Esophagus muscularis mucosa (tissue), 4 donors: Measurements from ENCODE around the gene RBM28. TPM values are rescaled to one million over a fixed set of nuclear protein-coding genes. Genes with fewer than 3 reads are reported as not detected.

Source experiments
- DNase-seq: peaks from one replicate; pipeline ENCODE4 v3.0.0-alpha.2; 2017; ENCODE audit errors: extremely low spot score
- H3K27ac ChIP-seq, 4 donors: fragments of 200-600 bp; sonication (generic); replicated peaks in 1 of 4; 1 replicate in 3 of 4; 2 replicates in 1 of 4; pipeline ENCODE4 v1.5.1; 2016 to 2019; ENCODE audit warnings: mild to moderate bottlenecking in 1 of 4
- H3K27me3 ChIP-seq, 4 donors: fragments of 200-600 bp; sonication (generic); one replicate each; pipeline versions ENCODE4 v1.5.1 to v1.6.0; 2016 to 2019
- H3K36me3 ChIP-seq, 4 donors: fragments of 200-600 bp; sonication (generic); one replicate each; pipeline ENCODE4 v1.5.1; 2016 to 2019
- H3K4me1 ChIP-seq, 4 donors: fragments of 200-600 bp; sonication (generic); one replicate each; pipeline ENCODE4 v1.5.1; 2016 to 2019
- H3K4me3 ChIP-seq, 4 donors: fragments of 200-600 bp; sonication (generic); 1 replicate in 2 of 4; 2 replicates in 2 of 4; pipeline ENCODE4 v1.5.1; 2016 to 2019; ENCODE audit warnings: mild to moderate bottlenecking in 4 of 4, moderate library complexity in 1 of 4
- H3K9me3 ChIP-seq, 4 donors: fragments of 200-600 bp; sonication (generic); 1 replicate in 3 of 4; 2 replicates in 1 of 4; pipeline ENCODE4 v1.5.1; 2016 to 2019
- EP300 ChIP-seq: sonication (generic); formaldehyde crosslinking; IDR thresholded peaks from one replicate; pipeline ENCODE4 v1.6.1; 2017; ENCODE audit warnings: antibody characterized with exemption
- POLR2A ChIP-seq: fragments of 450-650 bp; IDR thresholded peaks from one replicate; pipeline ENCODE4 v1.6.1; 2017; ENCODE audit warnings: antibody characterized with exemption, moderate library complexity, mild to moderate bottlenecking, low read depth
- POLR2AphosphoS5 ChIP-seq, 2 donors: sonication (generic); formaldehyde crosslinking; IDR thresholded peaks; one replicate each; pipeline ENCODE4 v1.6.1; 2017; ENCODE audit warnings: antibody characterized with exemption in 2 of 2
- WGBS: methylation state at CpG from one replicate; pipeline ENCODE4 v1.1.5; 2018; 5-methylcytosine and 5-hydroxymethylcytosine counted together
- intact Hi-C: fragments of 100-400 bp; cut with DNase I; formaldehyde crosslinking; loops from one replicate; pipeline ENCODE4 v1.15.1; 2023
- total RNA-seq, 4 donors: library from RNA; depleted of rRNA; stranded (reverse); fragments of >200 nt; gene quantifications; one replicate each; pipeline versions ENCODE4 v1.1.0 to v1.2.1, GENCODE V29; 2016
- TF ChIP-seq, protein P1 (sequence below), 3 experiments: fragments of 200-600 bp in 2 of 3; fragments of 450-650 bp in 1 of 3; sonication (generic) in 2 of 3; IDR thresholded peaks; one replicate each; pipeline ENCODE4 v1.5.1; 2017 to 2019; ENCODE audit warnings: antibody characterized with exemption in 3 of 3, mild to moderate bottlenecking in 2 of 3, moderate library complexity in 1 of 3

RBM28 gene
- total RNA-seq, 4 donors from 2014 or later = 13.3 to 16.6 (median 15.0) TPM

DNA sequence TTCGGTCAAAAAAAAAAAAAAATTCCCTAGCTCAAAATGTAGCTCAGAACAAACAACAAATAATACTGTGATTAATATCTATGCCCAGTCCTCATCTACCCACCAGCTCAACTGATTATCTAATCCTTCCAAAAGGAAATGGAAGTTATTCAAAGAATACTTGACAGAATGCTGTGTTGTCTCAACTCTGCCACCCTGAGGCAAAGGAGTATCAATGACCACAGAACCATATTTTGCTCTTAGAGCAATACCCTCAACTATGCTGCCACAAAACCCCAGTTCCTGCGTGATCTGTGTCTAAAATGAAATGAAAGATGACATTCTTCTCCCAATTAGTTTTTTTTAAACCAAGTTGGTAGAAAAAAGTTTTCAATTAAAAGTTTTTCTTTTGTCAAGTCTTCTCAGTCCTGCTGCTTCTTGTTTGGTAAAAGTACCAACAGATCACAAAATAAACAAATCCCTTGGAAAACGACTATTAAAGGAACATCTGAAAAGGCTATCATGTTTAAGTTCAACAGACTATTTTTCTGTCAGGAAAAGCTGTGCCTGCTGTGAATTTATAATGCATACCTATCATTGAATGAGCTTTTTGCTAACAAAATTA lies 21.6 kb downstream of the RBM28 start:
- Histone ChIP-seq H3K27me3 (no peaks in the 10 kb centered on the region), H3K27ac (no peak overlapping the region), H3K4me3 (no peak overlapping the region), H3K9me3 (no peaks in the 10 kb centered on the region), H3K36me3 (peaks cover 79 to 100% (median 88%) of the 10 kb centered on the region in 4 donors), H3K4me1 (peaks cover 0 to 3% (median 0%) of the 10 kb centered on the region in 4 donors)
- intact Hi-C loops = no loop called here
- WGBS = 72% methylated on average over 3 of the region's 3 CpGs
- no peak for DNase-seq
- TF ChIP-seq EP300 (no peak), POLR2A (no peak)
- TF ChIP-seq, protein P1, sequence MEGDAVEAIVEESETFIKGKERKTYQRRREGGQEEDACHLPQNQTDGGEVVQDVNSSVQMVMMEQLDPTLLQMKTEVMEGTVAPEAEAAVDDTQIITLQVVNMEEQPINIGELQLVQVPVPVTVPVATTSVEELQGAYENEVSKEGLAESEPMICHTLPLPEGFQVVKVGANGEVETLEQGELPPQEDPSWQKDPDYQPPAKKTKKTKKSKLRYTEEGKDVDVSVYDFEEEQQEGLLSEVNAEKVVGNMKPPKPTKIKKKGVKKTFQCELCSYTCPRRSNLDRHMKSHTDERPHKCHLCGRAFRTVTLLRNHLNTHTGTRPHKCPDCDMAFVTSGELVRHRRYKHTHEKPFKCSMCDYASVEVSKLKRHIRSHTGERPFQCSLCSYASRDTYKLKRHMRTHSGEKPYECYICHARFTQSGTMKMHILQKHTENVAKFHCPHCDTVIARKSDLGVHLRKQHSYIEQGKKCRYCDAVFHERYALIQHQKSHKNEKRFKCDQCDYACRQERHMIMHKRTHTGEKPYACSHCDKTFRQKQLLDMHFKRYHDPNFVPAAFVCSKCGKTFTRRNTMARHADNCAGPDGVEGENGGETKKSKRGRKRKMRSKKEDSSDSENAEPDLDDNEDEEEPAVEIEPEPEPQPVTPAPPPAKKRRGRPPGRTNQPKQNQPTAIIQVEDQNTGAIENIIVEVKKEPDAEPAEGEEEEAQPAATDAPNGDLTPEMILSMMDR (IDR thresholded peaks at IDR 0.05) = peak in 1 of 3 experiments; percentile 27

DNA sequence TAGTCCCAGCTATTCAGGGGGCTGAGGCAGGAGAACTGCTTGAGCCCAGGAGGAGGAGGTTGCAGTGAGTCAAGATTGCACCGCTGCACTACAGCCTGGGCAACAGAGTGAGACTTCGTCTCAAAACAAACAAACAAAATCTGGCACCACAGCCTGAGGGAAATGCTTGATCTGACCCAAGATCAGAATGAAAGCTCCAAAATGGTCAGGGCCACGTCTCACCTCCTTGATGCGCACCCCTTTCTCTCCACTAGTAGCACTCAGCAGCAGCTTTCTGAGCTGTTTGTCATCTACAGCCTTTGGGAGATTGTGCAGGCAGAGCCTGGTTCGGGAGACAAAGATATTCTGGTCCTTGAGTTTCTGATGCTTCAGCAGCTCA lies 22.7 kb downstream of the RBM28 start:
- Histone ChIP-seq H3K4me1 (peaks cover 0 to 3% (median 0%) of the 10 kb centered on the region in 4 donors), H3K27ac (no peak overlapping the region), H3K27me3 (no peaks in the 10 kb centered on the region), H3K9me3 (no peaks in the 10 kb centered on the region), H3K4me3 (no peak overlapping the region), H3K36me3 (peaks cover 89 to 100% (median 90%) of the 10 kb centered on the region in 4 donors)
- DNase-seq = peak; percentile 68
- intact Hi-C loops = no loop called here
- TF ChIP-seq POLR2AphosphoS5 (IDR thresholded peaks at IDR 0.05) (no peak), EP300 (no peak), POLR2A (no peak)
- TF ChIP-seq, protein P1 (IDR thresholded peaks at IDR 0.05) = no peak
- WGBS = 93% methylated on average over 4 of the region's 5 CpGs

- H3K27me3 ChIP-seq = no peaks in the 10 kb centered on the region
- H3K4me3 ChIP-seq = no peak overlapping the region
- no peak for TF ChIP-seq POLR2AphosphoS5 (IDR thresholded peaks at IDR 0.05)
- TF ChIP-seq, protein P1 (IDR thresholded peaks at IDR 0.05) = no peak
- no peak for TF ChIP-seq POLR2A
- TF ChIP-seq EP300 = no peak
- no peaks in the 10 kb centered on the region for H3K9me3 ChIP-seq
- intact Hi-C loops = no loop called here
- peaks cover 86 to 100% (median 87%) of the 10 kb centered on the region in 4 donors for H3K36me3 ChIP-seq
- DNase-seq = no peak
- 83% methylated on average over 5 of the region's 5 CpGs for WGBS
- no peak overlapping the region for H3K27ac ChIP-seq
- peaks cover 0 to 3% (median 0%) of the 10 kb centered on the region in 4 donors for H3K4me1 ChIP-seq
Observed at GRCh38 chr7:128318691-128319090, 25.0 kb downstream of the RBM28 start.

GRCh38 chr7:128311013-128311412 lies 32.7 kb downstream of the RBM28 start:
- TF ChIP-seq EP300 (no peak), POLR2A (no peak), POLR2AphosphoS5 (IDR thresholded peaks at IDR 0.05) (no peak)
- TF ChIP-seq, protein P1 (IDR thresholded peaks at IDR 0.05) = no peak
- intact Hi-C loops = no loop called here
- H3K36me3 ChIP-seq = peaks cover 78 to 100% (median 95%) of the 10 kb centered on the region in 4 donors
- no peaks in the 10 kb centered on the region for H3K9me3 ChIP-seq
- H3K27ac ChIP-seq = no peak overlapping the region
- H3K4me3 ChIP-seq = no peak overlapping the region
- H3K27me3 ChIP-seq = no peaks in the 10 kb centered on the region
- 97% methylated on average over 3 of the region's 3 CpGs for WGBS
- H3K4me1 ChIP-seq = no peaks in the 10 kb centered on the region
- no peak for DNase-seq

DNA sequence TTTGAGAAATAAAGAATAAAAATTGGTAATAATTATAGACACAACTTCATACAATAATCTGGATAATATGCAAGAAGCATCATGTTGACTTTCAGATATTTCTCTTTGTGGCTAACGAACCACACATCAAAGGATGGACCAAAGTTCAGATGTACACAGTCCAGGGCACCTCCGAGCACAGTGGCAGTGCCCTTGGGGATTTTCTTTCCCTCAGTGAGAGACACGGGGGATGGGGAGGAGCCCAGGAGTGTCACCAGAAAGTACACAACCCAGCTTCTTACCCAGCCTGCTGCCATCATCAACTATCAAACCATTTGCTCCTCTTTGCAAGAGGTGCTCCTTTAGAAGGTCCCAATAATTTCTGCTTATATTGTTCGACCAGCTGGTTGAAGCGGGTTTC lies 33.2 kb downstream of the RBM28 start:
- TF ChIP-seq, protein P1 (IDR thresholded peaks at IDR 0.05) = no peak
- no peak for TF ChIP-seq POLR2AphosphoS5 (IDR thresholded peaks at IDR 0.05)
- TF ChIP-seq POLR2A = no peak
- no peak for TF ChIP-seq EP300
- no peak for DNase-seq
- no peaks in the 10 kb centered on the region for H3K4me1 ChIP-seq
- H3K27ac ChIP-seq = no peak overlapping the region
- intact Hi-C loops = no loop called here
- no peaks in the 10 kb centered on the region for H3K9me3 ChIP-seq
- 88% methylated on average over 5 of the region's 5 CpGs for WGBS
- H3K4me3 ChIP-seq = no peak overlapping the region
- H3K27me3 ChIP-seq = no peaks in the 10 kb centered on the region
- peaks cover 74 to 100% (median 95%) of the 10 kb centered on the region in 4 donors for H3K36me3 ChIP-seq
